GM18870 (cell line): ENCODE data around the gene CYTH4.

Experiments used
- ATAC-seq: cut with Tn5 transposase; IDR thresholded peaks from one replicate; pipeline ENCODE4 v1.9.1; 2021; ENCODE audit warnings: moderate library complexity; ENCODE audit not compliant: unreplicated experiment

CYTH4 gene

DNA sequence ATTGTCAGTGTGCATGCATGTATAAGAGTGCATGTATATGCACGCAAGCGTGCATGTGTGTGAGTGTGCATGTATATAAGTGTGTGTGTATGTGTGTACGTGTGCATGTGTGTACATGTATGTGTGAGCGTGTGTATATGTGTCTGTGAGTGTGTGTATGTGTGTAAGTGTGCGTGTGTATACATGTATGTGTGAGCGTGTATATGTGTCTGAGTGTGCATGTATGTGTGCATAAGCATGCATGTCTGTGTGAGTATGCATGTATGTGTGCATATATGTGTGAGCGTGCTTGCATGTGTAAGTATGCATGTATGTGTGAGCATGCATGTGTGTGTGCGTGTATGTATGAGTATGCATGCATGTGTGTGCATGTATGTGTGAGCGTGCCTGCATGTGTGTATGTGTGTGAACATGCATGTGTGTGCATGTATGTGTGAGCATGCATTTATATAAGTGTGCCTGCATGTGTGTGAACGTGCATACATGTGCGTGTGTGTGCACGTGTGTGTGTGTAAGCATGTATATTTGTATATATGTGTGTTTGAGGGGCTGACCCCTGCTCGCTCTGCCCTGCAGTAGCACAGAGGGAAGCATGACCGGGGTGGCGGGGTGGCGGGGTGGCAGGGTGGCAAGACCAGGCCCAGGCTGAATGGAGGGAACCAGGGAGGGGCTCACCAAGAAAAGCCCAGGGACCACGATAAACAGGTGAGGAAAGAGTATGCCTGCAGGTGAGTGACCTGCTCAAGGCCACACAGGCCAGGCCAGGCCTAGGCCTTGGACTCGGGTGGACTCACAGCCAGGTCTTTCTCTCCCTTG, 26.3 kb downstream of the CYTH4 start:
- no peak for ATAC-seq

DNA sequence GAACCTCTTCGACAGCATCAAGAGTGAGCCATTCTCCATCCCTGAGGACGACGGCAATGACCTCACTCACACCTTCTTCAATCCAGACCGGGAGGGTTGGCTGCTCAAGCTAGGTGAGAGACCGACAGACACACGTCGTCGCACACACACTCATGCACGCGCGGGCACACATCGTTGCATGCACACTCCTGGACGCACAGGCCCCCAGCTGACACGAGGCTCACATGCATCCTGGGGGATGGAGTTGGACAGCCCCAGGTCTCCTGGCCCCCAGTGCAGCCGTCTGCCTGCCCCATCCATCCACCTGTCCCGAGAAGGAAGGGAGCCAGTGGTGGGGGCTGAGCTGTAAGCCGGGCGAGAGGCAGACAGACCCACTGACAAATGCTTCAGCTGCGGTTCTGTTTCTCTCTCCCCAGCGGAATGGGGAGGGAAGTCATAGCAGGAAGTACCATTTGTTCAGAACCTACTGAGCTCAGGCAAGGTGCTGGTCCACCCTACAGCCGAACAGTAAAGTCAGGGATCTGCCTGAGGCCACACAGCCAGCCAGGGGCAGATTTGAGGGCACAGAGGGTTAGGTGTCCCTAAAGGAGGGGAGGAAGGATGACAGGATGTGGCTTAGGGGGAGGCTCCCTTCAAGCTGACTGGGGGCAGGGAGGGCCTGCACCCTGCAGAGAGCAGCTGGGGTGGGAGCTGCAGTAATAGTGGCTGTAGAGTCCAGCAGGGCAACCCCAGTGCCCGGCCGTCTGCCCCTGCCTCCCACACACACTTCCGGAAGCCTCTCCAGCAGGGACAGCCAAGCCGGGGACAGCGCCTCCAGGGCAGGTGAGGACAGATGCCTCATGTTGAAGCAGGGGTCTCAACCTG, 27.1 kb downstream of the CYTH4 start:
- no peak for ATAC-seq

GRCh38 chr22:37310075-37310606, 27.8 kb downstream of the CYTH4 start:
- no peak for ATAC-seq

GRCh38 chr22:37310815-37311595, 28.7 kb downstream of the CYTH4 start:
- ATAC-seq, result no peak

- no peak for ATAC-seq
Observed at GRCh38 chr22:37311761-37312312, 29.5 kb downstream of the CYTH4 start.

DNA sequence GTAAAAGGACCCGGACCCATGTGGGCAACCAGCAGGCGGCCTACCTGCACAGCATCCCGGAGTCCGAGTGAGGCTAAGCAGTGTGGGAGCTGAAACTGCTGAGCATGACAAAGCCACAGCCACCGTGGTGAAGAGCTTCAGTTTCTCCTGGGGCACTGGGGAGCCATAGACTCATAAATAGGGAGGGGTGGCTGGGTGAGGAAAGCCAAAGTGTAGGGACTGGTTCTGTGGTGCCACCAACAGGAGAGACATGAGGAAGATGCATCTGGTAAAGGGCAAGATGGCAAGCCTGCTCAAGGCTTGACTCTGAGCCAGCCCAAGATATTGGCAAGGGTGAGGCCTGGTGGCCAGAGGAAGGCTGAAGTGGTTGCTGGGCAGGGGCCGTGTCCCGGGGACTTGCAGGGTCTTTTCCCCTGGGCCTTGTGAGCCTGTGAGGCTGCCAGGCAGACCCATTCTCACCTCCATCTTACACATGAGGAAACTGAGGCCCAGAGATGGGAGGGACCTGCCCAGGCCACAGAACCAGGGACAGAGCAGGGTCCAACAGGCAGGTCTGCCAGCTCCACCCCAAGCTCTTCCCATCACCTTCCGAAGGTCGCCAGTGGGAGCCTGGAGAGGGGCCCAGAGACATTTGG, 30.4 kb downstream of the CYTH4 start:
- ATAC-seq, result no peak

GRCh38 chr22:37313376-37314314, 31.3 kb downstream of the CYTH4 start:
- no peak for ATAC-seq

DNA sequence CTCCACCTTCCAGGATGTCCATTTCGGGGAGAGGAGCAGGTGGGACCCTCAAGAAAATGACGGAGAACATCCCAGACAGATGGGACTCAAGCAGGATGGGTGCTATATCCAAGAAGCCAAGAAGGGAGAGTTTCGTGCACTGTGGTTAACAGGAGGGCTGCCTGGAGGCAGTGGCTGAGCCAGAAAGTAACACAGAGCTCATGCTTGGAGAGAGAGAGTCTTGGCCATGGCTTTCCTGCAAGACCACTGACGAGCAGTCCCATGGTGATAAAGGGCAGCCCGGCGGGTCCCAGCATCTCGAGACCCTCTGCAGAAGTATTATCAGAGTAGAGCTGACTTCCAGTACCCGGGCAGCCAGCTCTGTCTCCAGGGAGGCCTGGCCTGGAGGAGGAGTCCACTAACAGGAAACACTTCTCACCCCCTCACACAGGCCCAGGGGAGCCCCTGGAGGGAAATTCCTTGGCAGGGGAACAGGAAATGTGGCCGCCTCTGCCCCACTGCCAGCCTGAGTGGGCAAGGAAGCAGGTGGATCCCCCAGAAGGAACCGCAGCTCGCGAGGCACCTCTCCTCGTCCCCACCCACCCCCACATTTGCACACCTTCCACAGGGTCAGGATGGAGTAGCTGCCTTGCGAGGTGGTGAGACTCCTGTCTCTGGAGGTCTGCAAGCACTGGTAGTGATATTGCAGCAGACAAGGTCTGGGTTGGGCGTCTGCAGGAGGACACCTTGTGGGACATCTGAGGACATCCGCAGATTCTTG, 32.2 kb downstream of the CYTH4 start:
- no peak for ATAC-seq

GRCh38 chr22:37316405-37316804, 34.1 kb downstream of the CYTH4 start:
- no peak for ATAC-seq

DNA sequence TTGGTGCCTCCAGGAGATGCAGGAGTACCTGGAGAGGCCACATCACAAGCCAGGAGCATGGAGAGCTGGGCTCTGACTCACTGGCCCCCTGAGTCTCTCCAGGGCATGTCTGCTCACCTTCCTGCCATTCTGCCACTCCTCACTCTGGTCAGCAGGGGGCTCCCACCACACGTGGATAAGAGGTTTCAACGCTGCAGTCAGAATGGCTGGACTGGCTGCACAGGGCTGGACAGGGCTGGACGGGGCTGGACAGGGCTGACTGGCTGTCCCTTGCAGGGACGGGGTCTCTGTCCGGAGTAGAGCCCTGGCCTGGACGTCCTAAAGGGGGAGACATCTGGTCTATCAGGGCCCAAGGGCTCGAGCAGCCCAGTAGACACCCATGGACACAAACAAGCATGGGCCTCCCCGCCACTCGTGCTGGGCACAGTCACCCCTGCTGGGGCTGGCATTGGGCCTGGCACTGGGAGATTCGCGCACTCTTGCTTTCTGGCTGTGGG, 34.6 kb downstream of the CYTH4 start:
- no peak for ATAC-seq

DNA sequence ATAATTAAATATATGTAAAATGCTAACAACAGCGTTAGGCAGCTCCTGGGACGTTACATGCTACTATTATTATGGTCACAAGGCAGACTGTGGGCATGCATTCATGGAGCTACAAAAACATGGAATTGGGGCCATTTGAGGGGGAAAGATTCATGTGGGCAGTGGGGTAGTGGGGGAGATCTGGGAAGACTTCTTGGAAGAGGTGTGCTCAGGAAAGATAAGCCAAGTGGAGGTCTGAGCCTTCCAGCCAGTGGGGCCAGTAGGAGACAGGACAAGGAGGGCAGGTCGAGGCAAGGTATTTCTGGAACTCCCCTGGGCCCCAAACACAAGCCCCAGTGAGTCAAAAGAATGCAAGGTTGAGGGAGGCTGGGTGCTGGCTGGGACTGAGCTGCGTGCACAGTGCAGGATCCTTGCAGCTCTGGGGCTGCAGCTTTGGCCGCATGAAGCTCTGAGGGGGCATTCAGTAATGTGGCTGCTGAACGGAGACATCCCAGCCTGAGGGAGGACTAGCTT, 35.4 kb downstream of the CYTH4 start:
- ATAC-seq, result no peak

DNA sequence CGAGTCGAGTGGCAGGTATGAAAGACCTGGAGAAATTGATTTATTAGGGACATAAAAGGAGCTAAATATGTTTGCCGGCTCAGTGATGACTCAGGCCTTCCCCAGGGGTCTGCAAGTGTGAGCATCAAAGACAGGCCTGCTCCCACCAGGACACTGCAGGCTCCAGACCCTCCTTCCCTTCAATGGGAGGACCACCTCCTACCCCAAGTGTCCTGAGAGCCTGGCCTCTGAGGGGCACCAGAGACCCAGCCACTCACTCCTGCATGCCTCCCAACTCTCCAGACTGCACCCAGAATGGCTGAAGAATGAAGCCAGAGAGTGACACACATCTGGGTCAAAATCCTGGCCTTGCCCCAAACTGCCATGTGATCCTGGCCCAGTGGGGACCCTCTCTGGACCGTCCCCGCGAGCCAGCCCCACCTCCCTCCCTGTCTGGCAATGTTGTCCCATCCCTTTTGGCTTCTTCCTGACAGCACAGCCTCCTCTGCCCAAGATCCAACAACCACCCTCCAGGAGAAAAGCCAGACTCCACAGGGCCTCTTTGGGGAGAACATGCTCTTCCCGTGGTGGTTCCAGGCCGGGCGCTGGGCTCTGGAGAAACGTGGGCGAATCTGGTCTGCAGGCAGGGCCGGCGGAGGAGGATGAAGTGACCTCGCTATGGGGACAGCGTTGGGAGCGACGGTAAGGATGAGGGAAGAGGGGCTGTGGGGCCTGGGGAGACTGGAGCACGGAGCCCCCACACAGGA, 36.2 kb downstream of the CYTH4 start:
- no peak for ATAC-seq

DNA sequence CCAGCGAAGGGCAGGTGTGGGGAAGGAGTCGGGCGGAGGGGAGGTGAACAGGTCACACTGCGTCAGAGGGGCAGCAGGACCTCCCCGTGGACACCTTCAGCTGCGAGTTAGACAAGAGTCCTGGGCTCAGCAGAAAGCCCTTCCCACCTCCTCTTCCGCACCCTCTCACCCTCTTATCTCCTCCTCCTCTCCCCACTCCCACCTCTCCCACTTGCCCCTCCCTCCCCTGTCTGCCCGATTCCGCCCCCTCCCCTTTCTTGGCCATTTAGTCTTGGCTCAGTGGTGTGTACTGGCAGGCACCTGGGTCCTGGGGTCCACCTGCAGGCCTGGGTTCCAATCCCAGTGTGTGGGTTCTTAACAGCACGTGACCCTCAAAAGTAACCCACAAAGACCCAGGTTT, 37.2 kb downstream of the CYTH4 start:
- no peak for ATAC-seq

GRCh38 chr22:37320726-37321677, 38.7 kb downstream of the CYTH4 start:
- no peak for ATAC-seq

DNA sequence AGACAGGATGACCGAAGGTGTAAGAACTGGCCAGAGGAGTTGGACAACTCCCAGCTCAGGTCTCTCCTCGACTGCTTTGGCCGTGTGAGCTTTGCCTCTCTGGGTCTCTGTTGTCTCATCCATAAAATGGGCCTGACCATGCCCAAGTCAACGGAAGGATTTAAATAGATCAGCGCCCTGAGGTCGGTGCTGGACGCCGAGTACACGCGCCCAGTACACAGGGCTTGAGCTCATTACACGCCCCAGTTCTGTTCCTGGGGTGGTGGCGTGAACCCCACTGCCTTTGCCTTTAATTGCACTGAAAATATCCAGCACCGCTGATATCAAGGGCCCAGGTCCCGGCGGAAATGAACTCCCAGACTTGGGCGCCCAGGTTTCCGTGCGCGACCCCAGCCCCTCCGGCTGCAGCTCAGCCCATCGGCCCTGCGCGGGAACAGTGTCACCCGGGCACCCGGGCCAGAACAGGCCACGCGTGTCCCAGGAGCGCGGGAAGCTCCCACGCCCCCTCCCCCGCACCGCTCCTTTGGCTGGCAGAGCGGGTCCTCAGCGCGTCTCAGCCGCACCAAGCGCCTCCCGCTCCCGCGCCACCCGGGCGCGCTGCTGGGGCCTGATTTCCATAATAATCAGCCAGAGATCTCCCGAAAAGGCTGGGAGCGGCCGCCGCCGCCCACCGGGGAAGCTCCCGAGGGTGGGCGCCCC, 42.2 kb downstream of the CYTH4 start:
- ATAC-seq, result no peak

DNA sequence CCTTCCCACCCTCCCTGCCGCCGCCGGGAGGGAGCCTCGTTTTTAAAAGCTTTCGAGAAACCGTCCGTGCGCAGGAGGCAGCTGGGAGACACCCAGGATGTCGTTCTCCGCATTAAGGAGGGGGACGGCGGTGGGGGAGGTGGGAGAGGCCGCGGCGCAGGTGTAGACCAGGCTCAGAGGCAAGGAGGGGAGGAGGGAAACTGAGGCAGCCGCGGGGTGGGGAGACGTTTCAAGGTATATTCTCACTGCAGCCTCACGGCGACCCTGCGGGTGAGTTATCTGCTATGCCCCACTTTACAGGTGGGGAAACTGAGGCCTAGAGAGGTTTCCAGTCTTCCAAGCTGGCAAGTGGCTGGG, 42.7 kb downstream of the CYTH4 start:
- no peak for ATAC-seq
